Erythroblast (primary cell): ENCODE results near the gene GJE1.
"Not testable (repeated sequence)": the region's sequence is repeated elsewhere in the genome, so short reads cannot be mapped to it uniquely, and the experiment has no call there.

Source experiments
- DNase-seq, 2 experiments: peaks; one replicate each; lab custom pipeline; 2025; lab: John Stamatoyannopoulos, UW
- GATA1 ChIP-seq: IDR thresholded peaks from 2 replicates; pipeline ENCODE4 v1.6.1; 2011; ENCODE audit warnings: low read depth, mild to moderate bottlenecking, control low read depth, low read length, moderate library complexity
- POLR2A ChIP-seq: IDR thresholded peaks from 2 replicates; pipeline ENCODE4 v1.6.1; 2011; ENCODE audit warnings: mild to moderate bottlenecking, low read length

The GJE1 gene

GRCh38 chr6:142153196-142153595 is 20.5 kb downstream of the GJE1 start:
- TF ChIP-seq POLR2A (no peak), GATA1 (no peak)
- DNase-seq = no peak

GRCh38 chr6:142154336-142154735 is 21.6 kb downstream of the GJE1 start:
- no peak for DNase-seq
- TF ChIP-seq GATA1 (no peak), POLR2A (no peak)

DNA sequence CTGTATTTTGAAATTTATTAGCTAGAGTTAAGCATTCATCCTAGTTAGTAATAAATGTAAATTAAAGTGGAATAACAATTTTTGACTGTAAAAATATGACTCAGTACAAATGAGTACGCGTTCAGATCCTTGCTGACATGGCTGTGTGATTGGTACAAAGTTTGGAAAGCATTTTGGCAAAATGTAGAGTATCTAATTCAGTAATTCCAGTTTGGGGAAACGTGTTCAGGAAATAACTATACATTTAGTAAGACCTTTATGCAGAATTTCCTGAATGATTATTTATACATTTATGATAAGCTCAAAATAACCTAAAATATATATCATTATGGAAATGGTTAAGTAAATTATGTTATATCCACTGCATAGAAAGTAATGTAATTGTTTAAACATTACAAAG is 22.4 kb downstream of the GJE1 start:
- no peak for TF ChIP-seq GATA1
- TF ChIP-seq POLR2A = no peak
- DNase-seq = no peak

DNA sequence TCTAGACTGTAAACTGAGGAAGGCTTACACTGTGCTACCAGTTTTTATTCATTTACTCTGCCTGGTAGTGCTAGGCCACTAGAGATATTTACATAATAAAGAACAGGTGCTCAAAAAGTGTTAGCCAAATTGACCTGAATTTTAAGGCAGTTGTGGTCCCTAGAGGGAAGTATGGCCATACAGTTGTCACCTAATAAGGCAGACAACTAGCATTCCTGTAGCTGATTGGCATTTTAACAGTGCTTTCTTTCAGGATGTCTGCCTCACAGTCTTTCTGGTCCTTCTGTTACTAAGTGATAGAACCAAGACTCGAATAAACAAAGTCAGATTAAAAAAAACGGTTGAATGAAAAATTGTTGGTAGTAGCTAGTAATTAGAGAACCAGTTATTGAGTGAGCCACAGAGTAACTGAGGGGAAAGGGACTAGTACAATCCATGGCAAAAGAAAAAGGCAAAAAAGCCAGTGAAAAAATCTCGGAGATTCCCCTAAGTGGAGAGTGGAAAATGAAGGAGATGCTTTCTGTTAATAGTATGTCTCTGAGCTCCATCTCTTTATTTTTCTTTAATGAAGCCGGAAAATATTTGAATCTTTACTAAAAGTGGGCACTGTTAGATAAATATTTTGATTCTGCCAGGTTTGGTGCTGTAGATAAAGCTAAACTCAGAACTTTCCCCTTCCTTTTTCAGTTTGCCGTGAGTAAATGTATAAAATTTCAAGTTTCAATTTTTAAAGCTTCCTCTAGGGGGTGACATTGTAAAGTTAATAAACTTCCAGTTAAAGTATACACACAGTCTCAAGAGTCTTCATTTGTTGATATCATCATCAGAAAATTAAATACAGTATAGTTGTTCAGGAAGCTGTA is 23.4 kb downstream of the GJE1 start:
- DNase-seq = peak; percentile 39 to 56
- TF ChIP-seq GATA1 (no peak), POLR2A (no peak)

- not testable (repeated sequence) for DNase-seq
Observed at GRCh38 chr6:142156758-142157068, 24.0 kb downstream of the GJE1 start.

- TF ChIP-seq POLR2A = no peak
- no peak for TF ChIP-seq GATA1
- no peak for DNase-seq
Observed at GRCh38 chr6:142162780-142163179, 30.1 kb downstream of the GJE1 start.

GRCh38 chr6:142165227-142165626 is 32.5 kb downstream of the GJE1 start:
- DNase-seq = no peak
- no peak for TF ChIP-seq GATA1
- TF ChIP-seq POLR2A = no peak

- no peak for DNase-seq
- TF ChIP-seq GATA1 (no peak), POLR2A (no peak)
Observed at GRCh38 chr6:142167071-142167470, 34.3 kb downstream of the GJE1 start.

- no peak for TF ChIP-seq POLR2A
- TF ChIP-seq GATA1 = no peak
- peak in 1 of 2 experiments; percentile 28 for DNase-seq
Observed at GRCh38 chr6:142167486-142167885, 34.8 kb downstream of the GJE1 start.

GRCh38 chr6:142171351-142171750 is 38.6 kb downstream of the GJE1 start:
- no peak for TF ChIP-seq POLR2A
- TF ChIP-seq GATA1 = no peak
- DNase-seq = no peak

GRCh38 chr6:142172758-142173157 is 40.0 kb downstream of the GJE1 start:
- no peak for DNase-seq
- TF ChIP-seq POLR2A (no peak), GATA1 (no peak)

DNA sequence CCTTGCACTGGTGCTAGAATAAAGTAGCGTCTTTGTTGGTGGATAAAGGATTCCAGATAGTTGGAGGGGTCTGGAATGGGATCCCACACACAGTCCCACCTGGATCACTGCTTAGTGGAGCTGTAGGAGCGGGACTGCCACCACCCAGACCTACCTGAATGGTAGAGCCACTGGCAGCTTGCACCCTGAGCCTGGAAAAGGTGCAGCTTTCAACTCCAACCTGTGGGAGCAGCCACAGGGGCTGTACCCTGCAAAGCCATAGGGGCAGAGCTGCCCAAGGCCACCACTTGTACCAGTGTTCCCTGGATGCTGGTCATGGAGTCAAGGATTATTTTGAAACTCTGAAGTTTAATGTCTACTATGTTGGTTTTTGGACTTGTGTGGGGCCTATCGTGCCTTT is 41.3 kb downstream of the GJE1 start:
- TF ChIP-seq POLR2A (no peak), GATA1 (no peak)
- no peak for DNase-seq

DNA sequence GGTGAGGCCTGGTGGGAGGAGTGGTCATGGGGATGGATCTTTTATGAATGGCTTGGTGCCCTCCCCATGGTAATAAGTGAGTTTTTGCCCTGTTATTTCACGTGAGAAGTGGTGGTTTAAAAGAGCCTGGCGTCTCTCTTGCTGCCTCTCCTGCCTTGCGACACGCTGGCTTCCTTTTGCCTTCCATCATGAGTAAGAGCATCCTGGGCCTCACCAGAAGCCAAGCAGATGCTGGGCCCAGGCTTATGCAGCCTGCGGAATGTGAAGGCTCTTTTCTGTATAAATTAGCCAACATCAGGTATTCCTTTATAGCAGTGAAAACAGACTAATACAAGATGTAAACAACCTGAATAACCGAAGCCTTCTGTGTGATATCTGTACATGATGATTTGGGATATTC is 42.0 kb downstream of the GJE1 start:
- TF ChIP-seq POLR2A (no peak), GATA1 (no peak)
- no peak for DNase-seq

DNA sequence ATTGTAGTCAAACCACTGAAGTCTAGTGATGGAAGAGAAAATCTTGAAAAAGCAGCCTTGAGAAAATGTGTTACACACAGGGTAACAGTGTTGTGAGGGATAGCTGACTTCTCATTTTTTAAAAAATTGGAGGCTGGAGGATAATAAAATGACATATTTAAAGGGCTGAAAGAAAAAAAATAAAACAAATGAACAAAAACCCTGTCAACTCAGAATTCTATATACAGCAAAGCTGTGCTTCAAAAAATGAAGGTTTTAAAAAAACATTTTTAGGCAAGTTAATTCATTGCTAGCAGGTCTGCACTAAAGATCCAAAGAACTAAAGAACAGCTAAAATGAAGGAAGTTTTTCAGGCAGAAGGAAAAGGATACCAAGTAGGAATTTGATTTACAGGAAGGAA is 45.4 kb downstream of the GJE1 start:
- no peak for DNase-seq
- TF ChIP-seq POLR2A (no peak), GATA1 (no peak)

DNA sequence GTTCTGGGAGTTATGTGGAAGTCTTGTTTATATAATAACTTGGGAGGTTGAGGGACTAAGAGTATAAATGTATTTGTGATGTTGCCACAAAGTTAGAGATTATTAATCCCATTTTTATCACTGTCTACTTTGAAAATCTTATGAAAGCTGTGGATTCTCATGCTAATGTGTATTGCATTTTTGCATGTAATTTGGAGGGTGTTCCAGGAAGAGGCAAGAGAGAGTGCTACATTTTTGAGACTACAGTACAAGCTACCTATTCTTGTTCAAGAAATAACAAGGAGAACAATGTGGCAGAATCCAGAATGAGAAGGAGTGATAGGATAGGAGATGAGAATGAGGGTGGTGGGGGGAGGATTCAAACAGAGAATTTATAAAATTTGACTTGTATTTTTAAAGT is 49.3 kb downstream of the GJE1 start:
- no peak for DNase-seq
- TF ChIP-seq POLR2A (no peak), GATA1 (no peak)

DNA sequence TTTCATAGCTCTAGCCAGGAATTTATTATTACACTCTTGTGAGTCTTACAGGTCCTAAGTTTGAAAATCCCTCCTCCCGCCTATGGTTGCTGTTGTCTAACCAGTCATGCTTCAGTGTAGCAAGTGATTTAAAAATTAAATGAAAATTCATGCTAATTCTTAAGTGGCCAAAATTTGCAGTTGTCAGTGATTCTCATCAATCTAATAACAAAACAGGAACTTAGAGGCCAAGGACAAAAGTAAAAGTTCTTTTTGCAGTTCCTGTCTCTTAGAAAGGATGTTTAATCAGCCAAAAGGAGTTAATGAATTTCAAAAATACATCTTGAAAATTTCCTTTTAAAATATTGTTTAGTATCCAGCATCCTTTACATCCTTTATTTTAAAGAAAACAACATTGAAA is 50.6 kb downstream of the GJE1 start:
- TF ChIP-seq POLR2A (no peak), GATA1 (no peak)
- DNase-seq = no peak
